ENCODE measurements around the gene HSP90B1. TPM values are rescaled to one million over a fixed set of nuclear protein-coding genes. Genes with fewer than 3 reads are reported as not detected.

The HSP90B1 gene
- total and polyA plus RNA-seq, 9 of the 15 experiments (the other 6 are each of a cell fraction or from before 2014, with no cell fraction given) = 196 to 719 (median 557) TPM

DNA sequence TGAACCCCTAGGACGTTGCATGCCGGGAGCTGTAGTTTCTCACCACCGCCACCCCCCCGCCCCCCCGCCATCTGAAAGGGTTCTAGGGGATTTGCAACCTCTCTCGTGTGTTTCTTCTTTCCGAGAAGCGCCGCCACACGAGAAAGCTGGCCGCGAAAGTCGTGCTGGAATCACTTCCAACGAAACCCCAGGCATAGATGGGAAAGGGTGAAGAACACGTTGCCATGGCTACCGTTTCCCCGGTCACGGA is 501 bp upstream of the HSP90B1 start (continued):
- TF ChIP-seq WHSC1 (IDR thresholded peaks at IDR 0.05; ENCODE audit: low read length) (no peak), ZEB2 (IDR thresholded peaks at IDR 0.05) (no peak), SIN3A (IDR thresholded peaks at IDR 0.05; ENCODE audit: borderline replicate concordance in 2 of 2, control insufficient read depth in 1 of 2, low read depth in 2 of 2, low read length in 2 of 2) (peak; percentile 82 to 88; a peak in 2 of 4 replicates), SETDB1 (IDR thresholded peaks at IDR 0.05; ENCODE audit: low read length) (no peak), ZNF644 (tag; IDR thresholded peaks at IDR 0.05; ENCODE audit: low read depth) (peak; percentile 94), SRSF9 (IDR thresholded peaks at IDR 0.05; ENCODE audit: borderline replicate concordance, low read depth, low read length) (no peak), ZNF197 (CRISPR knock-in tag; IDR thresholded peaks at IDR 0.05; ENCODE audit: low read depth) (peak; percentile 76; the same call in 1 of the 2 replicates), BMI1 (IDR thresholded peaks at IDR 0.05; ENCODE audit: low read length) (peak; percentile 99), BACH1 (tag; IDR thresholded peaks at IDR 0.05) (no peak), NFATC3 (IDR thresholded peaks at IDR 0.05) (no peak), TEAD1 (CRISPR knock-in tag; IDR thresholded peaks at IDR 0.05) (no peak), RFX7 (CRISPR knock-in tag; IDR thresholded peaks at IDR 0.05) (no peak)

Measured in K562 (cell line).